Esophagus squamous epithelium (tissue), 5 donors: Measurements from ENCODE around the gene RAB33B. TPM values are rescaled to one million over a fixed set of nuclear protein-coding genes. Genes with fewer than 3 reads are reported as not detected.

Experiments used
- DNase-seq: peaks from one replicate; lab custom pipeline; 2025; lab: John Stamatoyannopoulos, UW
- H3K27ac ChIP-seq, 4 donors: fragments of 200-600 bp; sonication (generic); one replicate each; pipeline ENCODE4 v1.5.1; 2016 to 2019; ENCODE audit warnings: mild to moderate bottlenecking in 1 of 4
- H3K27me3 ChIP-seq, 4 donors: fragments of 200-600 bp; sonication (generic); 1 replicate in 3 of 4; 2 replicates in 1 of 4; pipeline versions ENCODE4 v1.5.1 to v1.6.0; 2017 to 2021; ENCODE audit warnings: antibody characterized with exemption in 1 of 4
- H3K36me3 ChIP-seq, 3 donors: fragments of 200-600 bp; sonication (generic); one replicate each; pipeline ENCODE4 v1.5.1; 2016 to 2019
- H3K4me1 ChIP-seq, 3 donors: fragments of 200-600 bp; sonication (generic); one replicate each; pipeline ENCODE4 v1.5.1; 2017 to 2019
- H3K4me3 ChIP-seq, 4 donors: fragments of 200-600 bp; sonication (generic); 1 replicate in 3 of 4; 2 replicates in 1 of 4; pipeline ENCODE4 v1.5.1; 2016 to 2019; ENCODE audit warnings: mild to moderate bottlenecking in 2 of 4, moderate library complexity in 1 of 4
- H3K9me3 ChIP-seq, 3 donors: fragments of 200-600 bp; sonication (generic); one replicate each; pipeline ENCODE4 v1.5.1; 2016 to 2019
- CTCF ChIP-seq, 6 experiments: fragments of 450-650 bp in 4 of 6; fragments of 200-600 bp in 2 of 6; sonication (generic) in 2 of 6; IDR thresholded peaks; one replicate each; pipeline ENCODE4 v1.5.1; 2016 to 2019; ENCODE audit warnings: antibody characterized with exemption in 6 of 6, mild to moderate bottlenecking in 4 of 6, moderate library complexity in 4 of 6
- POLR2A ChIP-seq, 4 donors: fragments of 450-650 bp; IDR thresholded peaks; one replicate each; pipeline ENCODE4 v1.6.1; 2017; ENCODE audit warnings: antibody characterized with exemption in 4 of 4, mild to moderate bottlenecking in 4 of 4, moderate library complexity in 3 of 4
- WGBS, 2 donors: methylation state at CpG; one replicate each; pipeline ENCODE4 v1.1.5; 2018; 5-methylcytosine and 5-hydroxymethylcytosine counted together
- intact Hi-C: fragments of 100-400 bp; cut with DNase I; formaldehyde crosslinking; loops from one replicate; pipeline ENCODE4 v1.15.0; 2022
- total RNA-seq, 4 donors: library from RNA; depleted of rRNA; stranded (reverse); fragments of >200 nt; gene quantifications; one replicate each; pipeline ENCODE4 v1.1.0, GENCODE V29; 2016
- donor health status: DM: yes; HTN: yes; CAD: no.

The RAB33B gene
- total RNA-seq, 4 donors from 2014 or later: 3.4 to 9.2 (median 6.6) TPM

- WGBS, 2 donors: 93 to 94% methylated on average over 9 of the region's 9 CpGs
- no peak for DNase-seq
- H3K27me3 ChIP-seq: no peaks in the 10 kb centered on the region
- intact Hi-C loops: no loop called here
- no peaks in the 10 kb centered on the region for H3K4me1 ChIP-seq
- TF ChIP-seq POLR2A (IDR thresholded peaks at IDR 0.05) (no peak), CTCF (IDR thresholded peaks at IDR 0.05) (no peak)
- peaks cover 0 to 57% (median 6%) of the 10 kb centered on the region in 3 donors for H3K36me3 ChIP-seq
- H3K4me3 ChIP-seq: no peak overlapping the region
- no peak overlapping the region for H3K27ac ChIP-seq
- no peaks in the 10 kb centered on the region for H3K9me3 ChIP-seq
These were observed 52.9 kb downstream of the RAB33B start for GRCh38 chr4:139506774-139507173.

- no peaks in the 10 kb centered on the region for H3K9me3 ChIP-seq
- no peak for DNase-seq
- no peak overlapping the region for H3K27ac ChIP-seq
- intact Hi-C loops: no loop called here
- WGBS, 2 donors: 76 to 91% methylated on average over 11 of the region's 11 CpGs
- no peaks in the 10 kb centered on the region for H3K27me3 ChIP-seq
- no peak overlapping the region for H3K4me3 ChIP-seq
- TF ChIP-seq CTCF (IDR thresholded peaks at IDR 0.05): no peak
- no peak for TF ChIP-seq POLR2A (IDR thresholded peaks at IDR 0.05)
- H3K36me3 ChIP-seq: peaks cover 4 to 74% (median 6%) of the 10 kb centered on the region in 3 donors
- no peaks in the 10 kb centered on the region for H3K4me1 ChIP-seq
These were observed 54.8 kb downstream of the RAB33B start for GRCh38 chr4:139508581-139509237.

- H3K27ac ChIP-seq: no peak overlapping the region
- no peak for DNase-seq
- no peaks in the 10 kb centered on the region for H3K27me3 ChIP-seq
- intact Hi-C loops: no loop called here
- no peak for TF ChIP-seq POLR2A (IDR thresholded peaks at IDR 0.05)
- TF ChIP-seq CTCF (IDR thresholded peaks at IDR 0.05): peak; percentile 16 to 52 (median 26)
- WGBS, 2 donors: 81 to 87% methylated on average over 6 of the region's 6 CpGs
- peaks cover 6 to 83% (median 7%) of the 10 kb centered on the region in 3 donors for H3K36me3 ChIP-seq
- H3K4me1 ChIP-seq: no peaks in the 10 kb centered on the region
- H3K9me3 ChIP-seq: no peaks in the 10 kb centered on the region
- H3K4me3 ChIP-seq: no peak overlapping the region
These were observed 55.9 kb downstream of the RAB33B start for GRCh38 chr4:139509727-139510410.

- Histone ChIP-seq H3K36me3 (peaks cover 6 to 92% (median 7%) of the 10 kb centered on the region in 3 donors), H3K27me3 (no peaks in the 10 kb centered on the region), H3K4me1 (peaks cover 0 to 5% (median 5%) of the 10 kb centered on the region in 3 donors), H3K9me3 (no peaks in the 10 kb centered on the region), H3K4me3 (no peak overlapping the region), H3K27ac (no peak overlapping the region)
- intact Hi-C loops: no loop called here
- DNase-seq: no peak
- no peak for TF ChIP-seq CTCF (IDR thresholded peaks at IDR 0.05)
- TF ChIP-seq POLR2A (IDR thresholded peaks at IDR 0.05): no peak
- 73 to 82% methylated on average over 8 to 10 of the region's 10 CpGs for WGBS, 2 donors
These were observed 57.4 kb downstream of the RAB33B start for GRCh38 chr4:139511320-139511719.

- TF ChIP-seq CTCF (IDR thresholded peaks at IDR 0.05) (no peak), POLR2A (IDR thresholded peaks at IDR 0.05) (no peak)
- intact Hi-C loops: no loop called here
- no peaks in the 10 kb centered on the region for H3K27me3 ChIP-seq
- no peak for DNase-seq
- H3K4me1 ChIP-seq: peaks cover 0 to 5% (median 5%) of the 10 kb centered on the region in 3 donors
- no peak overlapping the region for H3K27ac ChIP-seq
- H3K4me3 ChIP-seq: no peak overlapping the region
- WGBS, 2 donors: 89 to 97% methylated on average over 8 of the region's 8 CpGs
- H3K9me3 ChIP-seq: no peaks in the 10 kb centered on the region
- peaks cover 11 to 99% (median 13%) of the 10 kb centered on the region in 3 donors for H3K36me3 ChIP-seq
These were observed 60.6 kb downstream of the RAB33B start for GRCh38 chr4:139514382-139515059.
